ENCODE measurements around the gene LDLRAD2.

- TF ChIP-seq CTCF (IDR thresholded peaks at IDR 0.05), result no peak
- no peak for TF ChIP-seq POLR2A (IDR thresholded peaks at IDR 0.05)
These were observed 35.4 kb downstream of the LDLRAD2 start for GRCh38 chr1:21847223-21848205.
